HepG2 (cell line): ENCODE data around the gene MSTN. TPM values are rescaled to one million over a fixed set of nuclear protein-coding genes. Genes with fewer than 3 reads are reported as not detected.

Experiments
- ATAC-seq: fragments of 200-7000 bp; cut with Tn5 transposase; 3 replicates; pipeline ENCODE4 v1.9.1; 2020; ENCODE audit warnings: mild to moderate bottlenecking, moderate library complexity
- BruUV-seq: library from RNA; stranded (reverse); fragments of 400-500 nt; replicated peaks from 2 replicates; lab custom pipeline; 2021; lab: Mats Ljungman, UMichigan
- CTCF ChIA-PET: fragments of 300-600 bp; formaldehyde crosslinking; extraction: SDS; loops from one replicate; lab custom pipeline; 2021; ENCODE audit warnings: low total read pairs, inconsistent platforms, low intra/inter-chr PET ratio; lab: Yijun Ruan, JAX
- POLR2A ChIA-PET: fragments of 350-600 bp; sonication (Branson Sonifier 250); formaldehyde crosslinking; loops from one replicate; lab custom pipeline; 2020; ENCODE audit warnings: antibody characterized with exemption, inconsistent platforms; lab: Yijun Ruan, JAX
- DNase-seq: peaks from one replicate; pipeline ENCODE4 v3.0.0-alpha.2; 2015; ENCODE audit warnings: low spot score
- FAIRE-seq: peaks from 3 replicates; lab custom pipeline; 2011; peaks lifted over from hg19 to GRCh38; lab: Jason Lieb, UNC
- H2AFZ ChIP-seq: one replicate; pipeline ENCODE4 v1.6.1; 2011; ENCODE audit warnings: low read length, inconsistent platforms
- H3K27ac ChIP-seq: fragments of 300-600 bp; 3 replicates; pipeline ENCODE4 v1.8.0; 2011; ENCODE audit warnings: mixed run types, mild to moderate bottlenecking, mixed read lengths, low read length, inconsistent platforms; ENCODE audit not compliant: insufficient read depth; ENCODE audit errors: extremely low read length
- H3K27me3 ChIP-seq, 2 experiments: fragments of 200-600 bp in 1 of 2; 2 replicates in 1 of 2; 3 replicates in 1 of 2; pipeline versions ENCODE4 v1.6.0 to v1.8.0; 2011; ENCODE audit warnings: low read length in 2 of 2, mild to moderate bottlenecking in 2 of 2, moderate library complexity in 2 of 2, inconsistent platforms in 1 of 2; ENCODE audit not compliant: insufficient read depth in 2 of 2, control insufficient read depth in 1 of 2
- H3K36me3 ChIP-seq, 2 experiments: fragments of 200-600 bp in 1 of 2; replicated peaks in 1 of 2; 2 replicates in 1 of 2; 3 replicates in 1 of 2; pipeline versions ENCODE4 v1.5.1 to v1.8.0; 2011; ENCODE audit warnings: low read length in 2 of 2, inconsistent platforms in 1 of 2; ENCODE audit not compliant: insufficient read depth in 2 of 2, control insufficient read depth in 1 of 2
- H3K4me1 ChIP-seq: 2 replicates; pipeline ENCODE4 v1.5.1; 2012; ENCODE audit warnings: low read length, inconsistent platforms; ENCODE audit not compliant: insufficient read depth
- H3K4me2 ChIP-seq: 2 replicates; pipeline ENCODE4 v1.6.0; 2011; ENCODE audit warnings: low read depth, low read length, inconsistent platforms
- H3K4me3 ChIP-seq, 3 experiments: fragments of 200-600 bp in 1 of 3; sonication (generic), shearing (Covaris generic) in 1 of 3; replicated peaks in 1 of 3; 2 replicates each; pipeline ENCODE4 v1.5.1; 2011 to 2016; ENCODE audit warnings: low read length in 3 of 3, inconsistent platforms in 2 of 3, low read depth in 2 of 3, mild to moderate bottlenecking in 2 of 3, control low read depth in 1 of 3, mixed read lengths in 1 of 3; ENCODE audit not compliant: insufficient read depth in 1 of 3
- H3K79me2 ChIP-seq: one replicate; pipeline ENCODE4 v1.6.1; 2011; ENCODE audit warnings: low read length, inconsistent platforms; ENCODE audit not compliant: insufficient read depth
- H3K9ac ChIP-seq: 2 replicates; pipeline ENCODE4 v1.6.0; 2011; ENCODE audit warnings: mild to moderate bottlenecking, low read depth, low read length, inconsistent platforms; ENCODE audit not compliant: insufficient read depth
- H3K9me3 ChIP-seq: 2 replicates; pipeline ENCODE4 v1.5.1; 2012; ENCODE audit warnings: mild to moderate bottlenecking, low read length
- H4K20me1 ChIP-seq: 2 replicates; pipeline ENCODE4 v1.6.0; 2011; ENCODE audit warnings: inconsistent platforms, mild to moderate bottlenecking, low read length, moderate library complexity; ENCODE audit not compliant: insufficient read depth
- CREBL2 ChIP-seq: sonication (generic); formaldehyde crosslinking; IDR thresholded peaks from 2 replicates; pipeline ENCODE4 v1.8.1; 2023; ENCODE audit warnings: missing genetic modification reagents, mild to moderate bottlenecking, borderline replicate concordance
- CREM ChIP-seq, 2 experiments: sonication (generic) in 1 of 2; formaldehyde crosslinking in 1 of 2; IDR thresholded peaks; 2 replicates each; pipeline versions ENCODE4 v1.4.0 to v1.6.1; 2016 to 2020; ENCODE audit warnings: antibody characterized with exemption in 1 of 2, mild to moderate bottlenecking in 1 of 2, missing genetic modification reagents in 1 of 2
- DZIP1 ChIP-seq: sonication (generic); formaldehyde crosslinking; IDR thresholded peaks from 2 replicates; pipeline ENCODE4 v1.5.0; 2020; ENCODE audit warnings: mild to moderate bottlenecking, missing genetic modification reagents
- FOXP1 ChIP-seq, 2 experiments: fragments of 450-650 bp in 1 of 2; IDR thresholded peaks; 2 replicates each; pipeline ENCODE4 v1.6.1; 2017 to 2018; ENCODE audit warnings: antibody characterized with exemption in 1 of 2
- GTF2F1 ChIP-seq: fragments of 150-350 bp; IDR thresholded peaks from 2 replicates; pipeline ENCODE4 v1.6.1; 2014; ENCODE audit warnings: low read length
- ISX ChIP-seq: sonication (generic); formaldehyde crosslinking; conservative IDR thresholded peaks from 2 replicates; pipeline ENCODE4 v1.5.0; 2020; ENCODE audit warnings: missing genetic modification reagents
- KMT2A ChIP-seq: sonication (generic); formaldehyde crosslinking; IDR thresholded peaks from 2 replicates; pipeline ENCODE4 v1.4.0; 2020; ENCODE audit warnings: missing genetic modification reagents
- MAZ ChIP-seq, 2 experiments: sonication (generic) in 1 of 2; formaldehyde crosslinking in 1 of 2; IDR thresholded peaks; 2 replicates each; pipeline versions ENCODE4 v1.5.0 to v1.6.1; 2012 to 2020; ENCODE audit warnings: low read depth in 2 of 2, mild to moderate bottlenecking in 2 of 2, borderline replicate concordance in 1 of 2, improper control_type of control experiment in 1 of 2, low read length in 1 of 2, missing genetic modification reagents in 1 of 2, moderate library complexity in 1 of 2
- RFXAP ChIP-seq: sonication (generic); formaldehyde crosslinking; IDR thresholded peaks from 2 replicates; pipeline ENCODE4 v1.4.0; 2020; ENCODE audit warnings: missing genetic modification reagents, borderline replicate concordance
- SALL2 ChIP-seq: sonication (generic); formaldehyde crosslinking; IDR thresholded peaks from 2 replicates; pipeline ENCODE4 v1.8.1; 2023; ENCODE audit warnings: mild to moderate bottlenecking, missing genetic modification reagents, inconsistent platforms
- SRY ChIP-seq: sonication (generic); formaldehyde crosslinking; IDR thresholded peaks from 2 replicates; pipeline ENCODE4 v1.8.0; 2022; ENCODE audit warnings: mild to moderate bottlenecking, missing genetic modification reagents
- WGBS: methylation state at CpG from one replicate; pipeline ENCODE4 v1.1.6; 2017; ENCODE audit warnings: low lambda C conversion rate; 5-methylcytosine and 5-hydroxymethylcytosine counted together
- in situ Hi-C: cut with HindIII; loops from 2 replicates; pipeline ENCODE4 v1.10.0; 2017; ENCODE audit warnings: low pct_unique_long_range_greater_than_20kb; ENCODE audit not compliant: extremely low pct_ligation_motif_present
- intact Hi-C: fragments of 100-400 bp; cut with micrococcal nuclease; formaldehyde crosslinking; loops from one replicate; pipeline ENCODE4 v1.10.0; 2022; ENCODE audit not compliant: unreplicated experiment
- polyA plus RNA-seq, 8 experiments: library from polyadenylated mRNA; depleted of rRNA in 3 of 8; stranded (reverse) in 7 of 8; unstranded in 1 of 8; fragments of >200 nt; fragmentation: Illumina TruSeq in 4 of 8; extraction: Trizol in 4 of 8; gene quantifications; 2 replicates each; pipeline versions ENCODE4 v1.2.1 to v1.2.3, GENCODE V29; 2011 to 2016; ENCODE audit warnings: low read depth in 4 of 8, missing spikeins in 1 of 8, mixed read lengths in 1 of 8; ENCODE audit not compliant: insufficient read depth in 1 of 8
- total RNA-seq, 5 experiments: library from RNA; depleted of rRNA; stranded (reverse); fragments of >200 nt; fragmentation: Illumina TruSeq; extraction: Trizol; gene quantifications; 2 replicates each; pipeline ENCODE4 v1.2.3, GENCODE V29; 2016; ENCODE audit warnings: low read depth in 1 of 5

Gene MSTN
- total and polyA plus RNA-seq, 2 of the 13 experiments (the other 11 are each of a cell fraction or from before 2014, with no cell fraction given): 0.04 TPM; not detected in 1

- no peaks in the 10 kb centered on the region for H3K9me3 ChIP-seq
- H3K9ac ChIP-seq: no peak overlapping the region
- no peak for DNase-seq
- BruUV-seq: no TSS peak
- H3K36me3 ChIP-seq: no peaks in the 10 kb centered on the region
- no peaks in the 10 kb centered on the region for H3K4me1 ChIP-seq
- CTCF ChIA-PET: no interaction called here
- no peaks in the 10 kb centered on the region for H4K20me1 ChIP-seq
- no peaks in the 10 kb centered on the region for H3K79me2 ChIP-seq
- H3K27me3 ChIP-seq: no peaks in the 10 kb centered on the region
- no peak for FAIRE-seq
- POLR2A ChIA-PET: no interaction called here
- H2AFZ ChIP-seq: no peak overlapping the region
- no peak overlapping the region for H3K4me2 ChIP-seq
- TF ChIP-seq FOXP1 (IDR thresholded peaks at IDR 0.05) (no peak), FOXP1 (CRISPR knock-in tag; IDR thresholded peaks at IDR 0.05) (no peak), RFXAP (CRISPR knock-in tag) (no peak), CREM (IDR thresholded peaks at IDR 0.05) (no peak), CREM (CRISPR knock-in tag; IDR thresholded peaks at IDR 0.05) (no peak), SRY (no peak), MAZ (IDR thresholded peaks at IDR 0.05; ENCODE audit: borderline replicate concordance, low read depth, low read length) (no peak), MAZ (CRISPR knock-in tag; IDR thresholded peaks at IDR 0.05; ENCODE audit: low read depth) (no peak)
- TF ChIP-seq, all 625 proteins: peak for 0
- Histone ChIP-seq H3K27ac (no peak overlapping the region), H3K4me3 (no peak overlapping the region)
- 95% methylated on average over 1 of the region's 1 CpG for WGBS
- in situ Hi-C loops (loop anchor here (10.0 kb wide), 1 partner anchor 433 kb away; no protein-coding TSS in a partner anchor), intact Hi-C loops (loop anchor here (10.0 kb wide), 1 partner anchor 603 kb away; no protein-coding TSS in a partner anchor)
- no peak for ATAC-seq
Observed at GRCh38 chr2:190082118-190082517, 19.6 kb upstream of the MSTN start.

- H3K4me2 ChIP-seq: no peak overlapping the region
- no peaks in the 10 kb centered on the region for H3K9me3 ChIP-seq
- H2AFZ ChIP-seq: no peak overlapping the region
- DNase-seq (no peak), FAIRE-seq (no peak), ATAC-seq (no peak)
- no peaks in the 10 kb centered on the region for H3K79me2 ChIP-seq
- no peak overlapping the region for H3K27ac ChIP-seq
- in situ Hi-C loops: loop anchor here (10.0 kb wide), 1 partner anchor 434 kb away; no protein-coding TSS in a partner anchor
- no peak overlapping the region for H3K4me3 ChIP-seq
- H3K9ac ChIP-seq: no peak overlapping the region
- ChIA-PET POLR2A (no interaction called here), CTCF (no interaction called here)
- no peaks in the 10 kb centered on the region for H3K4me1 ChIP-seq
- H4K20me1 ChIP-seq: no peaks in the 10 kb centered on the region
- intact Hi-C loops: loop anchor here (10.0 kb wide), 1 partner anchor 604 kb away; no protein-coding TSS in a partner anchor
- no TSS peak for BruUV-seq
- H3K36me3 ChIP-seq: no peaks in the 10 kb centered on the region
- no peaks in the 10 kb centered on the region for H3K27me3 ChIP-seq
- TF ChIP-seq KMT2A (CRISPR knock-in tag): no peak
- no peak for TF ChIP-seq ISX
- TF ChIP-seq DZIP1: no peak
- no peak for TF ChIP-seq GTF2F1
- no peak for TF ChIP-seq SALL2
- no peak for TF ChIP-seq CREBL2
Observed at GRCh38 chr2:190080527-190081049, 18.1 kb upstream of the MSTN start.
